WTC11 (cell line): ENCODE data around the gene PI3. TPM values are rescaled to one million over a fixed set of nuclear protein-coding genes. Genes with fewer than 3 reads are reported as not detected.

Experiments used
- ATAC-seq: fragments of 200-7000 bp; cut with Tn5 transposase; 2 replicates; pipeline ENCODE4 v1.10.0; 2021; ENCODE audit warnings: mild to moderate bottlenecking, moderate library complexity
- CTCF ChIA-PET: fragments of 300-600 bp; sonication (Branson Sonifier 250); formaldehyde crosslinking; loops from one replicate; lab custom pipeline; 2021; ENCODE audit warnings: antibody characterized with exemption; lab: Charles Lee
- POLR2A ChIA-PET: fragments of 350-600 bp; sonication (Branson Sonifier 250); formaldehyde crosslinking; loops from one replicate; lab custom pipeline; 2021; ENCODE audit warnings: antibody characterized with exemption; lab: Charles Lee
- DNase-seq: peaks from one replicate; pipeline ENCODE4 v3.0.0; 2021; ENCODE audit warnings: low spot score
- H3K27ac Mint-ChIP-seq: 2 replicates; pipeline ENCODE4 v1.8.0; 2021; ENCODE audit warnings: mixed read lengths
- H3K27me3 Mint-ChIP-seq: 2 replicates; pipeline ENCODE4 v1.8.0; 2021; ENCODE audit warnings: low read depth, mild to moderate bottlenecking, moderate library complexity, mixed read lengths
- H3K36me3 Mint-ChIP-seq: 2 replicates; pipeline ENCODE4 v1.8.0; 2021; ENCODE audit warnings: mixed read lengths
- H3K4me1 Mint-ChIP-seq: 2 replicates; pipeline ENCODE4 v1.8.0; 2022; ENCODE audit warnings: mixed read lengths
- H3K4me3 Mint-ChIP-seq: 2 replicates; pipeline ENCODE4 v1.8.0; 2021; ENCODE audit warnings: mild to moderate bottlenecking, moderate library complexity, mixed read lengths
- H3K9me3 Mint-ChIP-seq: 2 replicates; pipeline ENCODE4 v1.8.0; 2021; ENCODE audit warnings: mixed read lengths
- FOXK1 ChIP-seq: sonication (generic); formaldehyde crosslinking; IDR thresholded peaks from 2 replicates; pipeline ENCODE4 v1.8.0; 2022; ENCODE audit warnings: mild to moderate bottlenecking, moderate library complexity, missing genetic modification reagents
- GABPB1 ChIP-seq: sonication (generic); formaldehyde crosslinking; IDR thresholded peaks from 2 replicates; pipeline ENCODE4 v1.8.1; 2023; ENCODE audit warnings: mild to moderate bottlenecking, missing genetic modification reagents
- NR1H2 ChIP-seq: sonication (generic); formaldehyde crosslinking; IDR thresholded peaks from 2 replicates; pipeline ENCODE4 v1.9.0; 2021; ENCODE audit warnings: mild to moderate bottlenecking, moderate library complexity, missing genetic modification reagents
- OVOL2 ChIP-seq: fragments of 250-450 bp; sonication (Bioruptor Pico); IDR thresholded peaks from 2 replicates; pipeline ENCODE4 v1.9.0; 2021; ENCODE audit warnings: mild to moderate bottlenecking, borderline replicate concordance
- ZNF263 ChIP-seq: sonication (generic); formaldehyde crosslinking; IDR thresholded peaks from 2 replicates; pipeline ENCODE4 v1.8.1; 2022; ENCODE audit warnings: low read depth, mild to moderate bottlenecking, moderate library complexity, missing genetic modification reagents
- ZNF423 ChIP-seq: fragments of 250-450 bp; sonication (Bioruptor Pico); IDR thresholded peaks from 2 replicates; pipeline ENCODE4 v2.1.2; 2022; ENCODE audit warnings: mild to moderate bottlenecking, moderate library complexity
- ZNF671 ChIP-seq: fragments of 250-450 bp; sonication (Bioruptor Pico); IDR thresholded peaks from 2 replicates; pipeline ENCODE4 v1.8.0; 2021; ENCODE audit warnings: mild to moderate bottlenecking
- total RNA-seq: library from RNA; stranded (reverse); gene quantifications from 3 replicates; pipeline ENCODE4 v1.2.3, GENCODE V29; 2021
- TF ChIP-seq, protein P1 (sequence below): fragments of 250-450 bp; sonication (Bioruptor Pico); conservative IDR thresholded peaks from 2 replicates; pipeline ENCODE4 v1.9.0; 2021; ENCODE audit warnings: mild to moderate bottlenecking
- TF ChIP-seq, protein P2 (sequence below): fragments of 250-450 bp; sonication (Bioruptor Pico); IDR thresholded peaks from 2 replicates; pipeline ENCODE4 v1.9.0; 2021; ENCODE audit warnings: mild to moderate bottlenecking
- TF ChIP-seq, protein P3 (sequence below): fragments of 200-600 bp; IDR thresholded peaks from 2 replicates; pipeline ENCODE4 v1.8.0; 2022; ENCODE audit warnings: antibody characterized with exemption
- TF ChIP-seq, protein P4 (sequence below): sonication (generic); formaldehyde crosslinking; IDR thresholded peaks from 2 replicates; pipeline ENCODE4 v1.8.0; 2022; ENCODE audit warnings: mild to moderate bottlenecking, missing genetic modification reagents
- TF ChIP-seq, protein P5 (sequence below): fragments of 250-450 bp; sonication (Bioruptor Pico); IDR thresholded peaks from 2 replicates; pipeline ENCODE4 v1.9.0; 2021; ENCODE audit warnings: mild to moderate bottlenecking, borderline replicate concordance
- TF ChIP-seq, protein P6 (sequence below): sonication (generic); formaldehyde crosslinking; IDR thresholded peaks from 2 replicates; pipeline ENCODE4 v1.8.1; 2022; ENCODE audit warnings: mild to moderate bottlenecking, moderate library complexity, missing genetic modification reagents
- TF ChIP-seq, protein P7 (sequence below): sonication (generic); formaldehyde crosslinking; IDR thresholded peaks from 2 replicates; pipeline ENCODE4 v1.8.1; 2023; ENCODE audit warnings: mild to moderate bottlenecking, missing genetic modification reagents, borderline replicate concordance
- TF ChIP-seq, protein P8 (sequence below): sonication (generic); formaldehyde crosslinking; IDR thresholded peaks from 2 replicates; pipeline ENCODE4 v1.8.1; 2022; ENCODE audit warnings: missing genetic modification reagents, borderline replicate concordance
- TF ChIP-seq, protein P9 (sequence below): sonication (generic); formaldehyde crosslinking; IDR thresholded peaks from 2 replicates; pipeline ENCODE4 v1.8.1; 2023; ENCODE audit warnings: mild to moderate bottlenecking, missing genetic modification reagents

The PI3 gene
- total RNA-seq, 1 experiment from 2014 or later = not detected

DNA sequence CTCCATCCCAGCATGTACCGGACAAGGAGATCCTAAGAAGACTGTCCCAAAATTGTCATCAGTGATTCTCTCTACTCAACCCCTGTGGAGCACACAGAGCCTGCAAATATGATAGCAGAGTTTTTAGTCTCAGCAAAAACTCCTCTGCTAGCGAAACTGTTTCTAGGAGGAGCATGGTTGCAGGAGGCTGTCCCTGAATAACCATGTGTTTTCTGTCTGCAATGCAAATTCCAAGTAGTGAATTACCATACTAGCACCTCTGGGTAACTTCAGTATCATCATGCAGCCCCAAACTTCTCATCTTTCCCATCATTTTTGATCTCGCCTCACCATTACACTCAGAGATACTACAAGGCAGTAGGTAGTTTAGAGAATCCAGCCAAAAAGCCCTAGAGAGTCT is 25.6 kb upstream of the PI3 start:
- Mint-ChIP-seq H3K27me3 (peaks cover 48% of the 10 kb centered on the region), H3K27ac (no peak overlapping the region), H3K4me1 (no peaks in the 10 kb centered on the region), H3K4me3 (no peak overlapping the region), H3K9me3 (no peaks in the 10 kb centered on the region), H3K36me3 (no peaks in the 10 kb centered on the region)
- ChIA-PET CTCF (no interaction called here), POLR2A (no interaction called here)
- TF ChIP-seq ZNF671 (CRISPR knock-in tag) = no peak
- TF ChIP-seq, protein P1, sequence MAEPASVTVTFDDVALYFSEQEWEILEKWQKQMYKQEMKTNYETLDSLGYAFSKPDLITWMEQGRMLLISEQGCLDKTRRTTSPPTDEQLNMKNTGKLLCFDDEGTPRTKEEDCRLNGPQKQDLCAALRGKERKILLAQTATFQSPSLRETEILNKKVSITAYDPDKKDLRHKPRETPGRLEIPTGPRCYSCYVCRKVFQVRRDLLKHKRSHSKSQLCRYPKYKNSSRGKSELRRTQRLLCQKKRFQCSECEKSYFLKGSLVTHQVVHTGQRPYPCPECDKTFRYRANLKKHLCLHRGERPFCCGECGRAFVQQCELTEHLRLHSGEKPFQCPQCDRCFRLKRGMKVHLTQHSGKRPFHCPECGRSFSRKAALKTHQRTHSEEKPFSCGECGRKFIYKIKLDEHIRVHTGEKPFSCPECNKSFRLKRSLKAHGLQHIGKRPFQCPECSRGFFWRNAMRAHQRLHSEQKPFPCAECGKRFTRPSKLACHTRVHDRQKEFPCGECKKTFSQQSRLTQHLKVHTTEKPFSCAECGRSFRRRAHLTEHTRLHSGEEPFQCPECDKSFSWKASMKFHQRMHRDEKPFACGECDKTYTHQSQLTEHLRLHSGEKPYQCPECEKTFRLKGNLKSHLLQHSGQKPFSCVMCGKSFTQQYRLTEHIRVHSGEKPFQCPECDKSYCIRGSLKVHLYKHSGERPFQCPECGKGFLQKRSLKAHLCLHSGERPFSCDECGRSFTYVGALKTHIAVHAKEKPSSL = no peak
- no peak for TF ChIP-seq NR1H2 (CRISPR knock-in tag)
- no peak for TF ChIP-seq GABPB1 (CRISPR knock-in tag)
- TF ChIP-seq FOXK1 = no peak
- TF ChIP-seq, protein P2, sequence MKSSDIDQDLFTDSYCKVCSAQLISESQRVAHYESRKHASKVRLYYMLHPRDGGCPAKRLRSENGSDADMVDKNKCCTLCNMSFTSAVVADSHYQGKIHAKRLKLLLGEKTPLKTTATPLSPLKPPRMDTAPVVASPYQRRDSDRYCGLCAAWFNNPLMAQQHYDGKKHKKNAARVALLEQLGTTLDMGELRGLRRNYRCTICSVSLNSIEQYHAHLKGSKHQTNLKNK (CRISPR knock-in tag) = no peak
- TF ChIP-seq, protein P3, sequence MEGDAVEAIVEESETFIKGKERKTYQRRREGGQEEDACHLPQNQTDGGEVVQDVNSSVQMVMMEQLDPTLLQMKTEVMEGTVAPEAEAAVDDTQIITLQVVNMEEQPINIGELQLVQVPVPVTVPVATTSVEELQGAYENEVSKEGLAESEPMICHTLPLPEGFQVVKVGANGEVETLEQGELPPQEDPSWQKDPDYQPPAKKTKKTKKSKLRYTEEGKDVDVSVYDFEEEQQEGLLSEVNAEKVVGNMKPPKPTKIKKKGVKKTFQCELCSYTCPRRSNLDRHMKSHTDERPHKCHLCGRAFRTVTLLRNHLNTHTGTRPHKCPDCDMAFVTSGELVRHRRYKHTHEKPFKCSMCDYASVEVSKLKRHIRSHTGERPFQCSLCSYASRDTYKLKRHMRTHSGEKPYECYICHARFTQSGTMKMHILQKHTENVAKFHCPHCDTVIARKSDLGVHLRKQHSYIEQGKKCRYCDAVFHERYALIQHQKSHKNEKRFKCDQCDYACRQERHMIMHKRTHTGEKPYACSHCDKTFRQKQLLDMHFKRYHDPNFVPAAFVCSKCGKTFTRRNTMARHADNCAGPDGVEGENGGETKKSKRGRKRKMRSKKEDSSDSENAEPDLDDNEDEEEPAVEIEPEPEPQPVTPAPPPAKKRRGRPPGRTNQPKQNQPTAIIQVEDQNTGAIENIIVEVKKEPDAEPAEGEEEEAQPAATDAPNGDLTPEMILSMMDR = no peak
- no peak for TF ChIP-seq OVOL2 (CRISPR knock-in tag)
- TF ChIP-seq, protein P4, sequence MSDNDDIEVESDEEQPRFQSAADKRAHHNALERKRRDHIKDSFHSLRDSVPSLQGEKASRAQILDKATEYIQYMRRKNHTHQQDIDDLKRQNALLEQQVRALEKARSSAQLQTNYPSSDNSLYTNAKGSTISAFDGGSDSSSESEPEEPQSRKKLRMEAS (CRISPR knock-in tag) = no peak
- TF ChIP-seq ZNF423 (CRISPR knock-in tag) = no peak
- TF ChIP-seq, protein P5, sequence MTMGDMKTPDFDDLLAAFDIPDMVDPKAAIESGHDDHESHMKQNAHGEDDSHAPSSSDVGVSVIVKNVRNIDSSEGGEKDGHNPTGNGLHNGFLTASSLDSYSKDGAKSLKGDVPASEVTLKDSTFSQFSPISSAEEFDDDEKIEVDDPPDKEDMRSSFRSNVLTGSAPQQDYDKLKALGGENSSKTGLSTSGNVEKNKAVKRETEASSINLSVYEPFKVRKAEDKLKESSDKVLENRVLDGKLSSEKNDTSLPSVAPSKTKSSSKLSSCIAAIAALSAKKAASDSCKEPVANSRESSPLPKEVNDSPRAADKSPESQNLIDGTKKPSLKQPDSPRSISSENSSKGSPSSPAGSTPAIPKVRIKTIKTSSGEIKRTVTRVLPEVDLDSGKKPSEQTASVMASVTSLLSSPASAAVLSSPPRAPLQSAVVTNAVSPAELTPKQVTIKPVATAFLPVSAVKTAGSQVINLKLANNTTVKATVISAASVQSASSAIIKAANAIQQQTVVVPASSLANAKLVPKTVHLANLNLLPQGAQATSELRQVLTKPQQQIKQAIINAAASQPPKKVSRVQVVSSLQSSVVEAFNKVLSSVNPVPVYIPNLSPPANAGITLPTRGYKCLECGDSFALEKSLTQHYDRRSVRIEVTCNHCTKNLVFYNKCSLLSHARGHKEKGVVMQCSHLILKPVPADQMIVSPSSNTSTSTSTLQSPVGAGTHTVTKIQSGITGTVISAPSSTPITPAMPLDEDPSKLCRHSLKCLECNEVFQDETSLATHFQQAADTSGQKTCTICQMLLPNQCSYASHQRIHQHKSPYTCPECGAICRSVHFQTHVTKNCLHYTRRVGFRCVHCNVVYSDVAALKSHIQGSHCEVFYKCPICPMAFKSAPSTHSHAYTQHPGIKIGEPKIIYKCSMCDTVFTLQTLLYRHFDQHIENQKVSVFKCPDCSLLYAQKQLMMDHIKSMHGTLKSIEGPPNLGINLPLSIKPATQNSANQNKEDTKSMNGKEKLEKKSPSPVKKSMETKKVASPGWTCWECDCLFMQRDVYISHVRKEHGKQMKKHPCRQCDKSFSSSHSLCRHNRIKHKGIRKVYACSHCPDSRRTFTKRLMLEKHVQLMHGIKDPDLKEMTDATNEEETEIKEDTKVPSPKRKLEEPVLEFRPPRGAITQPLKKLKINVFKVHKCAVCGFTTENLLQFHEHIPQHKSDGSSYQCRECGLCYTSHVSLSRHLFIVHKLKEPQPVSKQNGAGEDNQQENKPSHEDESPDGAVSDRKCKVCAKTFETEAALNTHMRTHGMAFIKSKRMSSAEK = no peak
- TF ChIP-seq, protein P6, sequence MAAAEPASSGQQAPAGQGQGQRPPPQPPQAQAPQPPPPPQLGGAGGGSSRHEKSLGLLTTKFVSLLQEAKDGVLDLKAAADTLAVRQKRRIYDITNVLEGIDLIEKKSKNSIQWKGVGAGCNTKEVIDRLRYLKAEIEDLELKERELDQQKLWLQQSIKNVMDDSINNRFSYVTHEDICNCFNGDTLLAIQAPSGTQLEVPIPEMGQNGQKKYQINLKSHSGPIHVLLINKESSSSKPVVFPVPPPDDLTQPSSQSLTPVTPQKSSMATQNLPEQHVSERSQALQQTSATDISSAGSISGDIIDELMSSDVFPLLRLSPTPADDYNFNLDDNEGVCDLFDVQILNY (CRISPR knock-in tag) = no peak
- no peak for ATAC-seq
- DNase-seq = no peak

DNA sequence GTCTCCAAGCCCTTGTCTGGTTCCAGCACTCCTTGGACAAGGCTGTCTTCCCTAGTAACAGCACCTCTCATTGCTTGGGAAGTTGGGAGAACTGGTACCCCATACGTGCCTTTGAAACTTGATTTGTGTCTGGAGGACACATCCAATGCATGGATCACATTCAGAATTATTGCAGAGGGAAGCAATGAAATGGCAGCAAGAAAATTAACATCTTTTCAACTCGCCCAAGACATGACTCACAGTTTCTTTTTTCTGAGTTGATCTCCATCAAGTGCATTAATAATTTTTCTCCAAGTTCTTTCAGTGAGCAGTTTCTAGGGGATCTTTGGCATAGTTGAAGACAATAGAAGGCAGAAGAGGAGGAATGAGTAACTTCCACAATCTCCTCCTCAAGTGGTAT is 22.3 kb upstream of the PI3 start:
- no peak overlapping the region for H3K4me3 Mint-ChIP-seq
- TF ChIP-seq, protein P7, sequence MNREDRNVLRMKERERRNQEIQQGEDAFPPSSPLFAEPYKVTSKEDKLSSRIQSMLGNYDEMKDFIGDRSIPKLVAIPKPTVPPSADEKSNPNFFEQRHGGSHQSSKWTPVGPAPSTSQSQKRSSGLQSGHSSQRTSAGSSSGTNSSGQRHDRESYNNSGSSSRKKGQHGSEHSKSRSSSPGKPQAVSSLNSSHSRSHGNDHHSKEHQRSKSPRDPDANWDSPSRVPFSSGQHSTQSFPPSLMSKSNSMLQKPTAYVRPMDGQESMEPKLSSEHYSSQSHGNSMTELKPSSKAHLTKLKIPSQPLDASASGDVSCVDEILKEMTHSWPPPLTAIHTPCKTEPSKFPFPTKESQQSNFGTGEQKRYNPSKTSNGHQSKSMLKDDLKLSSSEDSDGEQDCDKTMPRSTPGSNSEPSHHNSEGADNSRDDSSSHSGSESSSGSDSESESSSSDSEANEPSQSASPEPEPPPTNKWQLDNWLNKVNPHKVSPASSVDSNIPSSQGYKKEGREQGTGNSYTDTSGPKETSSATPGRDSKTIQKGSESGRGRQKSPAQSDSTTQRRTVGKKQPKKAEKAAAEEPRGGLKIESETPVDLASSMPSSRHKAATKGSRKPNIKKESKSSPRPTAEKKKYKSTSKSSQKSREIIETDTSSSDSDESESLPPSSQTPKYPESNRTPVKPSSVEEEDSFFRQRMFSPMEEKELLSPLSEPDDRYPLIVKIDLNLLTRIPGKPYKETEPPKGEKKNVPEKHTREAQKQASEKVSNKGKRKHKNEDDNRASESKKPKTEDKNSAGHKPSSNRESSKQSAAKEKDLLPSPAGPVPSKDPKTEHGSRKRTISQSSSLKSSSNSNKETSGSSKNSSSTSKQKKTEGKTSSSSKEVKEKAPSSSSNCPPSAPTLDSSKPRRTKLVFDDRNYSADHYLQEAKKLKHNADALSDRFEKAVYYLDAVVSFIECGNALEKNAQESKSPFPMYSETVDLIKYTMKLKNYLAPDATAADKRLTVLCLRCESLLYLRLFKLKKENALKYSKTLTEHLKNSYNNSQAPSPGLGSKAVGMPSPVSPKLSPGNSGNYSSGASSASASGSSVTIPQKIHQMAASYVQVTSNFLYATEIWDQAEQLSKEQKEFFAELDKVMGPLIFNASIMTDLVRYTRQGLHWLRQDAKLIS = no peak
- TF ChIP-seq, protein P8, sequence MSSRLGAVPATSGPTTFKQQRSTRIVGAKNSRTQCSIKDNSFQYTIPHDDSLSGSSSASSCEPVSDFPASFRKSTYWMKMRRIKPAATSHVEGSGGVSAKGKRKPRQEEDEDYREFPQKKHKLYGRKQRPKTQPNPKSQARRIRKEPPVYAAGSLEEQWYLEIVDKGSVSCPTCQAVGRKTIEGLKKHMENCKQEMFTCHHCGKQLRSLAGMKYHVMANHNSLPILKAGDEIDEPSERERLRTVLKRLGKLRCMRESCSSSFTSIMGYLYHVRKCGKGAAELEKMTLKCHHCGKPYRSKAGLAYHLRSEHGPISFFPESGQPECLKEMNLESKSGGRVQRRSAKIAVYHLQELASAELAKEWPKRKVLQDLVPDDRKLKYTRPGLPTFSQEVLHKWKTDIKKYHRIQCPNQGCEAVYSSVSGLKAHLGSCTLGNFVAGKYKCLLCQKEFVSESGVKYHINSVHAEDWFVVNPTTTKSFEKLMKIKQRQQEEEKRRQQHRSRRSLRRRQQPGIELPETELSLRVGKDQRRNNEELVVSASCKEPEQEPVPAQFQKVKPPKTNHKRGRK (CRISPR knock-in tag) = no peak
- TF ChIP-seq, protein P2 (CRISPR knock-in tag) = no peak
- TF ChIP-seq, protein P9, sequence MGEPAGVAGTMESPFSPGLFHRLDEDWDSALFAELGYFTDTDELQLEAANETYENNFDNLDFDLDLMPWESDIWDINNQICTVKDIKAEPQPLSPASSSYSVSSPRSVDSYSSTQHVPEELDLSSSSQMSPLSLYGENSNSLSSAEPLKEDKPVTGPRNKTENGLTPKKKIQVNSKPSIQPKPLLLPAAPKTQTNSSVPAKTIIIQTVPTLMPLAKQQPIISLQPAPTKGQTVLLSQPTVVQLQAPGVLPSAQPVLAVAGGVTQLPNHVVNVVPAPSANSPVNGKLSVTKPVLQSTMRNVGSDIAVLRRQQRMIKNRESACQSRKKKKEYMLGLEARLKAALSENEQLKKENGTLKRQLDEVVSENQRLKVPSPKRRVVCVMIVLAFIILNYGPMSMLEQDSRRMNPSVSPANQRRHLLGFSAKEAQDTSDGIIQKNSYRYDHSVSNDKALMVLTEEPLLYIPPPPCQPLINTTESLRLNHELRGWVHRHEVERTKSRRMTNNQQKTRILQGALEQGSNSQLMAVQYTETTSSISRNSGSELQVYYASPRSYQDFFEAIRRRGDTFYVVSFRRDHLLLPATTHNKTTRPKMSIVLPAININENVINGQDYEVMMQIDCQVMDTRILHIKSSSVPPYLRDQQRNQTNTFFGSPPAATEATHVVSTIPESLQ = no peak
- TF ChIP-seq ZNF263 (CRISPR knock-in tag) = no peak

More for the DNA sequence above, 22.3 kb upstream of the PI3 start:
- Mint-ChIP-seq H3K27ac (no peak overlapping the region), H3K4me1 (no peaks in the 10 kb centered on the region), H3K36me3 (no peaks in the 10 kb centered on the region), H3K27me3 (peaks cover 32% of the 10 kb centered on the region), H3K9me3 (peaks cover 18% of the 10 kb centered on the region)
- DNase-seq = no peak
- POLR2A ChIA-PET = no interaction called here
- no peak for ATAC-seq
- CTCF ChIA-PET = interaction anchor here (2.3 to 2.5 kb wide), 2 partner anchors 13 to 14 kb away, joined by 12 to 13 read pairs; no protein-coding TSS in a partner anchor
